SK-N-SH treated with all-trans-retinoic acid at 6 μM for 48 hours (cell line): ENCODE data around the gene RABL2A.

Experiments
- ATAC-seq: fragments of 200-7000 bp; cut with Tn5 transposase; 3 replicates; pipeline ENCODE4 v1.9.1; 2020; ENCODE audit warnings: mild to moderate bottlenecking, moderate library complexity
- ARNTL ChIP-seq: fragments of 450-650 bp; formaldehyde crosslinking; IDR thresholded peaks from 2 replicates; pipeline ENCODE4 v1.5.0; 2020; ENCODE audit warnings: low read depth, mild to moderate bottlenecking, moderate library complexity, borderline replicate concordance
- BACH2 ChIP-seq: fragments of 250-450 bp; sonication (Bioruptor Pico); IDR thresholded peaks from 2 replicates; pipeline ENCODE4 v1.9.0; 2021; ENCODE audit warnings: mild to moderate bottlenecking, borderline replicate concordance
- CREB5 ChIP-seq: fragments of 250-450 bp; sonication (Bioruptor Pico); IDR thresholded peaks from 2 replicates; pipeline ENCODE4 v1.5.1; 2020; ENCODE audit warnings: low read depth, mild to moderate bottlenecking, moderate library complexity
- CSDC2 ChIP-seq: fragments of 250-450 bp; sonication (Bioruptor Pico); IDR thresholded peaks from 2 replicates; pipeline ENCODE4 v1.5.0; 2020; ENCODE audit warnings: mild to moderate bottlenecking, moderate library complexity
- ESRRG ChIP-seq: fragments of 250-450 bp; sonication (Bioruptor Pico); IDR thresholded peaks from 2 replicates; pipeline ENCODE4 v1.6.1; 2021; ENCODE audit warnings: mild to moderate bottlenecking
- GLIS3 ChIP-seq: fragments of 250-450 bp; sonication (Bioruptor Pico); IDR thresholded peaks from 2 replicates; pipeline ENCODE4 v1.5.0; 2020; ENCODE audit warnings: mild to moderate bottlenecking, moderate library complexity
- ISL1 ChIP-seq: fragments of 250-450 bp; sonication (Bioruptor Pico); IDR thresholded peaks from 2 replicates; pipeline ENCODE4 v2.1.2; 2022; ENCODE audit warnings: mild to moderate bottlenecking, moderate library complexity
- OSR1 ChIP-seq: fragments of 250-450 bp; sonication (Bioruptor Pico); IDR thresholded peaks from 2 replicates; pipeline ENCODE4 v1.8.0; 2022; ENCODE audit warnings: moderate library complexity, mild to moderate bottlenecking, inconsistent platforms
- POU6F1 ChIP-seq: fragments of 250-450 bp; sonication (Bioruptor Pico); IDR thresholded peaks from 2 replicates; pipeline ENCODE4 v1.8.0; 2021; ENCODE audit warnings: low read depth, mild to moderate bottlenecking, moderate library complexity, borderline replicate concordance
- PPARA ChIP-seq: fragments of 250-450 bp; sonication (Bioruptor Pico); IDR thresholded peaks from 2 replicates; pipeline ENCODE4 v1.5.0; 2020; ENCODE audit warnings: mild to moderate bottlenecking, borderline replicate concordance
- RARB ChIP-seq: fragments of 250-450 bp; sonication (Bioruptor Pico); IDR thresholded peaks from 2 replicates; pipeline ENCODE4 v1.8.0; 2021; ENCODE audit warnings: mild to moderate bottlenecking, moderate library complexity
- SNAI2 ChIP-seq: fragments of 250-450 bp; sonication (Bioruptor Pico); IDR thresholded peaks from 2 replicates; pipeline ENCODE4 v1.5.0; 2020; ENCODE audit warnings: mild to moderate bottlenecking, moderate library complexity
- TSHZ2 ChIP-seq: fragments of 250-450 bp; sonication (Bioruptor Pico); IDR thresholded peaks from 2 replicates; pipeline ENCODE4 v1.5.0; 2020; ENCODE audit warnings: mild to moderate bottlenecking, moderate library complexity
- ZC3H10 ChIP-seq: fragments of 250-450 bp; sonication (Bioruptor Pico); IDR thresholded peaks from 2 replicates; pipeline ENCODE4 v1.5.1; 2021; ENCODE audit warnings: mild to moderate bottlenecking, moderate library complexity
- ZFP3 ChIP-seq: fragments of 250-450 bp; sonication (Bioruptor Pico); IDR thresholded peaks from 2 replicates; pipeline ENCODE4 v1.5.0; 2020; ENCODE audit warnings: mild to moderate bottlenecking, moderate library complexity
- ZFP30 ChIP-seq: fragments of 450-650 bp; formaldehyde crosslinking; IDR thresholded peaks from 2 replicates; pipeline ENCODE4 v1.5.0; 2022; ENCODE audit warnings: mild to moderate bottlenecking, moderate library complexity
- ZNF565 ChIP-seq: fragments of 450-650 bp; formaldehyde crosslinking; conservative IDR thresholded peaks from 2 replicates; pipeline ENCODE4 v1.5.0; 2020; ENCODE audit warnings: low read depth, mild to moderate bottlenecking, moderate library complexity
- ZNF70 ChIP-seq: fragments of 450-650 bp; formaldehyde crosslinking; IDR thresholded peaks from 2 replicates; pipeline ENCODE4 v1.5.0; 2020; ENCODE audit warnings: mild to moderate bottlenecking, moderate library complexity
- ZNF8 ChIP-seq: fragments of 450-650 bp; formaldehyde crosslinking; IDR thresholded peaks from 2 replicates; pipeline ENCODE4 v1.5.0; 2020; ENCODE audit warnings: mild to moderate bottlenecking, moderate library complexity
- TF ChIP-seq, protein P1 (sequence below): fragments of 250-450 bp; sonication (Bioruptor Pico); IDR thresholded peaks from 2 replicates; pipeline ENCODE4 v1.5.1; 2021; ENCODE audit warnings: mild to moderate bottlenecking, moderate library complexity

The RABL2A gene

DNA sequence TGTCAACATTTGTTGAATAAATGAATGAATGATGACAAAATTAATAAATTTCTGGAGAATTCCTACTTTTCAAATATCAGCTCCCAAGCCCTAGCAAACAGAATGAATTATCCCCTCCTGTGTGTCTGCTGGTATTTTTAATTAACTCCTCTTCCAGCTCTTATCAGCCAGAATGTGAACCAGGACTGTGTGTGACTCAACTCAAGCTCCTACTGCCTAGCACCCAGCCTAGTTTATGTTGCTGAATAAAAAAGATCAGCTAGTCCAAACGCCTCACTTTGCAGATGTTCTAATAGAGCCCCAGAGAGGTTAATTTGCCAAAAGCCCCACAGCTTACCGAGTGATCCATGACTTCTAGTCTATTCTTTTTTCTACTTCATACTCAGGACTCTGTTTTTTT lies 50.3 kb downstream of the RABL2A start:
- no peak for ATAC-seq
- TF ChIP-seq ZNF565 (CRISPR knock-in tag) (no peak), BACH2 (CRISPR knock-in tag) (no peak), PPARA (CRISPR knock-in tag) (no peak), ZFP30 (CRISPR knock-in tag) (no peak), ISL1 (CRISPR knock-in tag) (no peak), ZNF8 (no peak), TSHZ2 (no peak), ZFP3 (CRISPR knock-in tag) (no peak), ZNF70 (CRISPR knock-in tag) (no peak), ZC3H10 (no peak), GLIS3 (CRISPR knock-in tag) (no peak), CSDC2 (CRISPR knock-in tag) (no peak), ARNTL (no peak), POU6F1 (CRISPR knock-in tag) (no peak), OSR1 (CRISPR knock-in tag) (no peak), RARB (CRISPR knock-in tag) (no peak)
- TF ChIP-seq, protein P1, sequence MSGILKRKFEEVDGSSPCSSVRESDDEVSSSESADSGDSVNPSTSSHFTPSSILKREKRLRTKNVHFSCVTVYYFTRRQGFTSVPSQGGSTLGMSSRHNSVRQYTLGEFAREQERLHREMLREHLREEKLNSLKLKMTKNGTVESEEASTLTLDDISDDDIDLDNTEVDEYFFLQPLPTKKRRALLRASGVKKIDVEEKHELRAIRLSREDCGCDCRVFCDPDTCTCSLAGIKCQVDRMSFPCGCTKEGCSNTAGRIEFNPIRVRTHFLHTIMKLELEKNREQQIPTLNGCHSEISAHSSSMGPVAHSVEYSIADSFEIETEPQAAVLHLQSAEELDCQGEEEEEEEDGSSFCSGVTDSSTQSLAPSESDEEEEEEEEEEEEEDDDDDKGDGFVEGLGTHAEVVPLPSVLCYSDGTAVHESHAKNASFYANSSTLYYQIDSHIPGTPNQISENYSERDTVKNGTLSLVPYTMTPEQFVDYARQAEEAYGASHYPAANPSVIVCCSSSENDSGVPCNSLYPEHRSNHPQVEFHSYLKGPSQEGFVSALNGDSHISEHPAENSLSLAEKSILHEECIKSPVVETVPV, result no peak

DNA sequence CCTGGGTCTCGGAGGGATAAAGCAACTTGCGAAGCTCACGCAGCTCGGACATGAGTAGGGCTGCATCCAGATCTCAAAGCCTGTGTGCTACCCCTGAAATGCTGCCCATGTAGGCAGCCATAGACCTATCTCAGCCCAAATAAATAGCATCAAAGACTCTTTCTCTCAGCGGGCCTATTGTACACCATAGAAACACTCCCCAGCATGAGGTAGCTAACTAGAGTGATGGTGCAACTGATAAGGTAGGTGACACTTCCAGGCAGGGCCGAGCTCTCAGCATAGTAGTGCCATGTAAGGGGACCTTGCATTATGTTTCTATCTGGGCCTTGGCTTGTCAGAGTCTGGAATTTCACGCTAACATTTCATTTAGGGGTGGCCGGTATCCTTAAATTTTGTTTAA lies 52.4 kb downstream of the RABL2A start:
- TF ChIP-seq PPARA (CRISPR knock-in tag) (no peak), ZNF70 (CRISPR knock-in tag) (no peak), SNAI2 (no peak), CSDC2 (CRISPR knock-in tag) (no peak), ZC3H10 (no peak), ZFP30 (CRISPR knock-in tag) (no peak), CREB5 (CRISPR knock-in tag) (no peak), ZNF565 (CRISPR knock-in tag) (no peak), ZNF8 (no peak), ESRRG (CRISPR knock-in tag) (no peak), ISL1 (CRISPR knock-in tag) (no peak), GLIS3 (CRISPR knock-in tag) (no peak), TSHZ2 (no peak)
- TF ChIP-seq, protein P1, result no peak
- ATAC-seq, result no peak
